Mesenteric fat pad (tissue), 1 donor: ENCODE results near the gene PSMD4. TPM values are rescaled to one million over a fixed set of nuclear protein-coding genes. Genes with fewer than 3 reads are reported as not detected.

Source experiments
- DNase-seq: peaks from one replicate; pipeline ENCODE4 v3.0.0-alpha.2; 2020; ENCODE audit warnings: low spot score
- total RNA-seq: library from RNA; stranded (reverse); fragmentation: NEBNext Ultra II Directional; extraction: Animal tissue kit (Norgen Biotek cat#: 25700); gene quantifications from one replicate; pipeline ENCODE4 v1.2.1, GENCODE V29; 2021
- donor health status: DM: yes; HTN: yes; CAD: no.

Gene PSMD4
- total RNA-seq, 1 donor from 2014 or later = 142 TPM

- DNase-seq = no peak
These were observed 38.6 kb downstream of the PSMD4 start for GRCh38 chr1:151293093-151293492.

DNA sequence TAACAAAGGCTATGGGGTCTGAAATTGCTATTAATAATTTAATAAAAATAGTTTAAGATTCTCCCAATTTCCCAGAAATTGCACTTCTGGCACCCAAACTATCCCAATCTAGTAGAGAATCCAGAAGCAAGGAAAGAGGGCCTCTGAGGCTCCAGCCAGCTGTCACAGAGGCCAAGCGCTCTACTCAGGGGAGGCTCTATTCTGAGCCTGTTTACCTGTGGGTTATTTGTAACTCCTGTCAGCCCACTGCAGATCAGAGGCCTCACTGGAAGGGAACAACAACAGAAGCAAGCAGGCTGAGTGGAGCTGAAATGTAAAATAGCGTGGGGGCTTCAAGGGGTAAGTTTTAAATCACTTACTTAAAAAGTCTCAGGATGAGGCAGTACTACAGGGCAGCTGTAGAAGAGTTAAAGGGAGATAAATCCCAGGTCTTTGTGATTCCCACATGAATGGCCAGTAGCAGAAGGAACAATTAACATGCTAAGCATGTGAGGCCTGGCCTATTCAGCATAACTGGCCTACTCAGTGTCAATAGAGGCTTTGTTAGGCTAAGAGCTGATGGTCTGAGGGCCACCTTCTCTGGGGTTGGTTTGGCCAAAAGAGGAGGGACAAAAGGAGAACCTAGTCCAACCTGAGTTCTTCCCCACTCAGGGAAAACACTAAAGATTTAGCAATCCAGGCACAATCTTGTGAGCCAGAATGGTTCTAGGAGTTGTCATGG, 40.4 kb downstream of the PSMD4 start:
- DNase-seq = no peak

GRCh38 chr1:151309811-151310323, 55.3 kb downstream of the PSMD4 start:
- no peak for DNase-seq

GRCh38 chr1:151311011-151311410, 56.5 kb downstream of the PSMD4 start:
- no peak for DNase-seq

DNA sequence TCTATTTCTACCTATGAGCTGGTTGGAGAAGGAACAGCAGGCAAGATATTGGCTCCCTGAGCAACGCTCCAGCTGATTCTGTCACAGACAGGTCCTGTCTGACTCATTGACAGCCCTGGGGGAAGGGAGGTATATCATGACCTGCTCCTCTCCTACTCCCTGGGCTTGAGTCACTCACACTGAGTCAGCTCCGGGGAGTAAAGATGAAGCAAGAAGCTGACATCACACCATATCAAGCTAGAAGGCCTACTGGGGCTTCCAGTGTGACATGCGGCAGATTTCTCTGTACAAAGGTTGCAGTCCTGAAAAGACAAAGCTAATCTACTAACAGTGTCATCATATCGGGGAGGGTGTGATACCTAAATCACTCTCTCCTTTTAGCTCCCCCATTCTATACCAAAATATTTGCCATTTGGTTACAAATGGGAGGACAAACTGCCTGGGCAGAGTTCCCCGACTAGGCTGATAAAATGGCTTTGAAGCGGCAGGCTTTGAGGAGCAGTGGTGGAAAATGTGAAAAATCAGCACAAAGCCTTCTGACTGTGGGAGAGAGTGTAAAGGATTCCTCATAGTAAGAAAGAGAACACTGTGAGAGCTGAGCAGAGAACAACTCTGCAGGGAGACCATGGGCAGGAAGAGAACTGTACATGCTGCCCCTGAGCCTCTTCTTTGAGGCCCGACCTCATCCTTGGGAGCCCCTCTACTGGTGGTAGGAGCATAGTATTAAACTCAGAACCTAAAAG, 57.2 kb downstream of the PSMD4 start:
- no peak for DNase-seq

DNA sequence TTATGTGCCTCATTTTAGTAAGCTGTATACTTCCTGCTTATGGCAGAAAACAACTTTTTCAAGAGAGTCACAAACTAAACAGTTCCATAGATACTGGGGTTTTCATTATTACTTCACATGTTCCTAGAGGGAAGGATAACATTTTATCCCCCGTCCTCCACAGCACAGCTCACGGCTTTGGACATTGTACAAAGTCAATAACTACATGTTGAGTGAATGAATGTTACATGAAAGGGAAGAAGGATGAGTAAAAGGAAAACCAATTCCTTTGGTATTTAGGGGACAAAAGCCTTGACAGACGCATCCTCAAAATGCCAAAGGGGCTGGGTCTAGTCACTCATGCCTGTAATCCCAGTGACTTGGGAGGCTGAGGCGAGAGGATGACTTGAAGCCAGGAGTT, 57.9 kb downstream of the PSMD4 start:
- no peak for DNase-seq

DNA sequence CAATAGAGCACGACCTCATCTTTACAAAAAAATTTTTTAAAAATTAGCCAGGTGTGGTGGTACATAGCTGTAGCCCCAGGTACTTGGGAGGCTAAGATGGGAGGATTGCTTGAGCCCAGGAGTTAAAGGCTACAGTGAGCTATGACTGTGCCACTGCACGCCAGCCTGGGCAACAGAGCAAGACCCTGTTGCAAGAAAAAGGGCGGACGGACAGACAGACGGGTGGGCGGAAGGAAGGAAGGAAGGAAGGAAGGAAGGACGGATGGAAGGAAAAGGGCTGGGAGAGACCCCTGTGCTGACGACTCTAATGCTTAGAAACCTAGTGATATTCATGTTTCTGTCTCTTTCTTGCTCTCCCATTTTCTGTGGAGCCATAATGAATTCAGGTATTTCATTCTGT, 58.3 kb downstream of the PSMD4 start:
- DNase-seq = no peak

DNA sequence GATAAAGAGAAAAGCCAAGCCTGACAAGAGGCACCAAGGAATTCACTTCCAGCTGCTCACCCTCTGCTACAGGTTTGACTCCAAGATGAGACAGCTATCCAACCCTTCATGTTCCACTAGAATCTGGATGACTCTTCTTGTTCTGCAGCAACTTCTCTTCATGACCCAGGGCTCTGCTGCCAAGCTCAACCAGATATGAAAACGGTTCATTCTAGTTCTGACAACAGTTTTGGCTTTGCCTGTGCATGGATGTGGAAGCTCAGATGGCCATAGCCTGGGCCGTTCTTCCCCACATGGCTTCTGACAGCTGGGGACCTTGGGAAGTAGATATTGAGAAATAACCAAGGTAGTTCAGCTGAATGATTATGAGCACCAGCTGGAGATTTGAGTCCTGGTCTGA, 59.0 kb downstream of the PSMD4 start:
- DNase-seq = no peak

- no peak for DNase-seq
These were observed 59.8 kb downstream of the PSMD4 start for GRCh38 chr1:151314137-151314875.

DNA sequence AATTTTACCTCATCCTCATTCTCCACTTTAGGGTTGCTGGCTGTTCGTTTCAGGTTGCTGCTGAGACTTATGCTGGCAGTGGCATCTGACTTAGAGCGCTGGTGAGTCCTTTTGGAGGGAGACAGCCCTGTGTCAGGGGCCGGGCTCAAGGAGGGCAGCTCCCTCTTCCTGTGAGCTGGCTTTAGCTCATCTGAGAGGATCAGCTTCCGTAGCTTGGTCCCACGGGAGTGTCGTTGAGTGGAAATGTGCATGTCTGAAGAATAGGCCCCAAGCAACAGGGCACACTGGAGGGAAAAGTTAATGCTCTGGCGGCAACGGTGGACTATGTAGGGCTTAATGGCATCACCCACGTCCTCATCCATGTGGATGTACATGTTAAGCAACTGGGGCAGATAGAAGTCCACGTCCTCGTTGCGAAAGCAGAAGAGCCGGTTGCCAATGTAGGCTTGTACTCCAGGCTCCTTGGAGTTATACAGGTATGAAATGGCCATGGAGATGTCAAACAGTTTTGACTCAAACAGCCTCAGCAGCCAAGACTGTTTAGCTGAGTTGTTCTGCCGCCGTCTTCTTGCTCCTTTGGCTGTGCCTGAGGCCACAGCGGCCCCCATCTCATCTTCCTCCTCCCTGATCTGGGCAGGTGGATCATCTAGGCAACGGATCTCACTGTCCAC, 61.2 kb downstream of the PSMD4 start:
- no peak for DNase-seq

Other genes with a start within 250 kb of the PSMD4 start
- 18.6 TPM for gene MINDY1, start 247.8 kb upstream of the PSMD4 start, total RNA-seq
- 14.4 TPM for gene PRUNE1, start 246.3 kb upstream of the PSMD4 start, total RNA-seq
- not detected for gene BNIPL, start 218.1 kb upstream of the PSMD4 start, total RNA-seq
- 5.4 TPM for gene C1orf56, start 207.0 kb upstream of the PSMD4 start, total RNA-seq
- gene CDC42SE1, start 195.1 kb upstream of the PSMD4 start, total RNA-seq = 97.4 TPM
- 0.64 TPM for gene MLLT11, start 194.3 kb upstream of the PSMD4 start, total RNA-seq
- gene GABPB2, start 184.0 kb upstream of the PSMD4 start, total RNA-seq = 15.7 TPM
- 4.8 TPM for gene SEMA6C, start 108.1 kb upstream of the PSMD4 start, total RNA-seq
- 8.0 TPM for gene TNFAIP8L2, start 98.1 kb upstream of the PSMD4 start, total RNA-seq
- gene LYSMD1, start 88.8 kb upstream of the PSMD4 start, total RNA-seq = 5.3 TPM
- gene SCNM1, start 88.6 kb upstream of the PSMD4 start, total RNA-seq = 32.7 TPM
- gene TMOD4, start 78.8 kb upstream of the PSMD4 start, total RNA-seq = not detected
- gene VPS72, start 64.5 kb upstream of the PSMD4 start, total RNA-seq = 34.6 TPM
- 52.2 TPM for gene PIP5K1A, start 56.2 kb upstream of the PSMD4 start, total RNA-seq
- gene ZNF687, start 27.6 kb downstream of the PSMD4 start, total RNA-seq = 16.2 TPM
- 84.4 TPM for gene PI4KB, start 72.7 kb downstream of the PSMD4 start, total RNA-seq
- 29.2 TPM for gene RFX5, start 92.5 kb downstream of the PSMD4 start, total RNA-seq
- gene SELENBP1, start 118.0 kb downstream of the PSMD4 start, total RNA-seq = 63.0 TPM
- gene PSMB4, start 144.8 kb downstream of the PSMD4 start, total RNA-seq = 229 TPM
- 52.2 TPM for gene POGZ, start 204.8 kb downstream of the PSMD4 start, total RNA-seq